ENCODE data around the gene DAAM1.

Gene DAAM1

DNA sequence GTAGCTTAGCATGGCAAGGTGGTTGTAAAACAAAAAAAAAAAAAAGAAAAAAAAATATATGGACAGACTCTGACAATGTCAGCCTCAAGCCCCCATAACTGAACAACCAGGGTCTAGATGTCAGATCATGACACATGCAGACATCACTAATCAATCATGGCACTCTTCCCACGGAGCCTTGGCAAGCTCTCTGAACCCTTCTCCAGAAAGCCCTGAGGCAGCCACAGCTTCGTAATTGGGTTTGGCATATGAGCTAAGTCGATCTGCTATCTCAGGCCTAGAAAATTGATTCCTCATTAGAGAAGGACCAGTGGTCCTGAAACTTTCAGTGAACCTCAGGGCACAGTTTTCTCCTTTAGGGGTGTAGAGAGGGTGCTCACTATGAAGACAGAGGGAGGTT is 164.5 kb downstream of the DAAM1 start:
- no peak for TF ChIP-seq CSDC2 (CRISPR knock-in tag; IDR thresholded peaks at IDR 0.05)
- TF ChIP-seq TCF4 (CRISPR knock-in tag; IDR thresholded peaks at IDR 0.05; ENCODE audit: borderline replicate concordance), result no peak
- TF ChIP-seq ESRRG (CRISPR knock-in tag; IDR thresholded peaks at IDR 0.05), result no peak
- TF ChIP-seq, protein P1, sequence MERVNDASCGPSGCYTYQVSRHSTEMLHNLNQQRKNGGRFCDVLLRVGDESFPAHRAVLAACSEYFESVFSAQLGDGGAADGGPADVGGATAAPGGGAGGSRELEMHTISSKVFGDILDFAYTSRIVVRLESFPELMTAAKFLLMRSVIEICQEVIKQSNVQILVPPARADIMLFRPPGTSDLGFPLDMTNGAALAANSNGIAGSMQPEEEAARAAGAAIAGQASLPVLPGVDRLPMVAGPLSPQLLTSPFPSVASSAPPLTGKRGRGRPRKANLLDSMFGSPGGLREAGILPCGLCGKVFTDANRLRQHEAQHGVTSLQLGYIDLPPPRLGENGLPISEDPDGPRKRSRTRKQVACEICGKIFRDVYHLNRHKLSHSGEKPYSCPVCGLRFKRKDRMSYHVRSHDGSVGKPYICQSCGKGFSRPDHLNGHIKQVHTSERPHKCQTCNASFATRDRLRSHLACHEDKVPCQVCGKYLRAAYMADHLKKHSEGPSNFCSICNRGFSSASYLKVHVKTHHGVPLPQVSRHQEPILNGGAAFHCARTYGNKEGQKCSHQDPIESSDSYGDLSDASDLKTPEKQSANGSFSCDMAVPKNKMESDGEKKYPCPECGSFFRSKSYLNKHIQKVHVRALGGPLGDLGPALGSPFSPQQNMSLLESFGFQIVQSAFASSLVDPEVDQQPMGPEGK (CRISPR knock-in tag; IDR thresholded peaks at IDR 0.05; ENCODE audit: borderline replicate concordance), result no peak
- TF ChIP-seq, protein P2, sequence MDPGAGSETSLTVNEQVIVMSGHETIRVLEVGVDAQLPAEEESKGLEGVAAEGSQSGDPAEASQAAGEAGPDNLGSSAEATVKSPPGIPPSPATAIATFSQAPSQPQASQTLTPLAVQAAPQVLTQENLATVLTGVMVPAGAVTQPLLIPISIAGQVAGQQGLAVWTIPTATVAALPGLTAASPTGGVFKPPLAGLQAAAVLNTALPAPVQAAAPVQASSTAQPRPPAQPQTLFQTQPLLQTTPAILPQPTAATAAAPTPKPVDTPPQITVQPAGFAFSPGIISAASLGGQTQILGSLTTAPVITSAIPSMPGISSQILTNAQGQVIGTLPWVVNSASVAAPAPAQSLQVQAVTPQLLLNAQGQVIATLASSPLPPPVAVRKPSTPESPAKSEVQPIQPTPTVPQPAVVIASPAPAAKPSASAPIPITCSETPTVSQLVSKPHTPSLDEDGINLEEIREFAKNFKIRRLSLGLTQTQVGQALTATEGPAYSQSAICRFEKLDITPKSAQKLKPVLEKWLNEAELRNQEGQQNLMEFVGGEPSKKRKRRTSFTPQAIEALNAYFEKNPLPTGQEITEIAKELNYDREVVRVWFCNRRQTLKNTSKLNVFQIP (CRISPR knock-in tag; IDR thresholded peaks at IDR 0.05; ENCODE audit: borderline replicate concordance, low read depth), result no peak
- TF ChIP-seq OSR1 (CRISPR knock-in tag; IDR thresholded peaks at IDR 0.05), result no peak
- TF ChIP-seq, protein P3, sequence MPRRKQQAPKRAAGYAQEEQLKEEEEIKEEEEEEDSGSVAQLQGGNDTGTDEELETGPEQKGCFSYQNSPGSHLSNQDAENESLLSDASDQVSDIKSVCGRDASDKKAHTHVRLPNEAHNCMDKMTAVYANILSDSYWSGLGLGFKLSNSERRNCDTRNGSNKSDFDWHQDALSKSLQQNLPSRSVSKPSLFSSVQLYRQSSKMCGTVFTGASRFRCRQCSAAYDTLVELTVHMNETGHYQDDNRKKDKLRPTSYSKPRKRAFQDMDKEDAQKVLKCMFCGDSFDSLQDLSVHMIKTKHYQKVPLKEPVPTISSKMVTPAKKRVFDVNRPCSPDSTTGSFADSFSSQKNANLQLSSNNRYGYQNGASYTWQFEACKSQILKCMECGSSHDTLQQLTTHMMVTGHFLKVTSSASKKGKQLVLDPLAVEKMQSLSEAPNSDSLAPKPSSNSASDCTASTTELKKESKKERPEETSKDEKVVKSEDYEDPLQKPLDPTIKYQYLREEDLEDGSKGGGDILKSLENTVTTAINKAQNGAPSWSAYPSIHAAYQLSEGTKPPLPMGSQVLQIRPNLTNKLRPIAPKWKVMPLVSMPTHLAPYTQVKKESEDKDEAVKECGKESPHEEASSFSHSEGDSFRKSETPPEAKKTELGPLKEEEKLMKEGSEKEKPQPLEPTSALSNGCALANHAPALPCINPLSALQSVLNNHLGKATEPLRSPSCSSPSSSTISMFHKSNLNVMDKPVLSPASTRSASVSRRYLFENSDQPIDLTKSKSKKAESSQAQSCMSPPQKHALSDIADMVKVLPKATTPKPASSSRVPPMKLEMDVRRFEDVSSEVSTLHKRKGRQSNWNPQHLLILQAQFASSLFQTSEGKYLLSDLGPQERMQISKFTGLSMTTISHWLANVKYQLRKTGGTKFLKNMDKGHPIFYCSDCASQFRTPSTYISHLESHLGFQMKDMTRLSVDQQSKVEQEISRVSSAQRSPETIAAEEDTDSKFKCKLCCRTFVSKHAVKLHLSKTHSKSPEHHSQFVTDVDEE (CRISPR knock-in tag; IDR thresholded peaks at IDR 0.05), result no peak
- no peak for TF ChIP-seq ZFP30 (CRISPR knock-in tag; IDR thresholded peaks at IDR 0.05)
- no peak for TF ChIP-seq ZNF8 (CRISPR knock-in tag; IDR thresholded peaks at IDR 0.05)
- TF ChIP-seq ZNF70 (CRISPR knock-in tag; IDR thresholded peaks at IDR 0.05), result no peak
- TF ChIP-seq, protein P4, sequence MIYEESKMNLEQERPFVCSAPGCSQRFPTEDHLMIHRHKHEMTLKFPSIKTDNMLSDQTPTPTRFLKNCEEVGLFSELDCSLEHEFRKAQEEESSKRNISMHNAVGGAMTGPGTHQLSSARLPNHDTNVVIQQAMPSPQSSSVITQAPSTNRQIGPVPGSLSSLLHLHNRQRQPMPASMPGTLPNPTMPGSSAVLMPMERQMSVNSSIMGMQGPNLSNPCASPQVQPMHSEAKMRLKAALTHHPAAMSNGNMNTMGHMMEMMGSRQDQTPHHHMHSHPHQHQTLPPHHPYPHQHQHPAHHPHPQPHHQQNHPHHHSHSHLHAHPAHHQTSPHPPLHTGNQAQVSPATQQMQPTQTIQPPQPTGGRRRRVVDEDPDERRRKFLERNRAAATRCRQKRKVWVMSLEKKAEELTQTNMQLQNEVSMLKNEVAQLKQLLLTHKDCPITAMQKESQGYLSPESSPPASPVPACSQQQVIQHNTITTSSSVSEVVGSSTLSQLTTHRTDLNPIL (CRISPR knock-in tag; IDR thresholded peaks at IDR 0.05; ENCODE audit: low read depth), result no peak
- TF ChIP-seq PPARA (CRISPR knock-in tag; IDR thresholded peaks at IDR 0.05; ENCODE audit: borderline replicate concordance), result no peak
- TF ChIP-seq RARB (CRISPR knock-in tag; IDR thresholded peaks at IDR 0.05), result no peak
- no peak for TF ChIP-seq ZNF565 (CRISPR knock-in tag; conservative IDR thresholded peaks at IDR 0.05; ENCODE audit: low read depth)
- ATAC-seq, result no peak

DNA sequence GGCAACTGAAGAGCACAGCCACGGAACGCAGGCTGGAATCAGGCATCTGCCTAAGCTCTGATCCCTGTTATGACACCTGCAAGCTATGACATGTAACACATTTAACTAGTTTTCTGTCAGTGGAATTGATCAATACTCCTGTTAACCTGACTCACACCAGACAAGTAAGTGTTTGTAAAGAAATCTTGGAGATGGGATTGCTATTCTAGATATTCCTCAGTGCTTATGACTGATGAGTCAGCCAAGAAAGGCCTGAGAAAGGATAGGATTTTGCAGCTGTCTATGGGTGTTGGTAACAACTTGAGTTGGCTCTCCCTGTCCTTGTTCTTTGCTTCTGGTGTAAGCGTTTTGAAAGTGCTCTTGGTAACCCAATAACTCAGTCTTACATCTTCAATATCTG is 166.2 kb downstream of the DAAM1 start:
- TF ChIP-seq RARB (CRISPR knock-in tag; IDR thresholded peaks at IDR 0.05) (no peak), ZNF70 (CRISPR knock-in tag; IDR thresholded peaks at IDR 0.05) (no peak), GLIS3 (CRISPR knock-in tag; IDR thresholded peaks at IDR 0.05) (no peak), SNAI2 (CRISPR knock-in tag; IDR thresholded peaks at IDR 0.05) (no peak), TOX (CRISPR knock-in tag; IDR thresholded peaks at IDR 0.05; ENCODE audit: borderline replicate concordance) (no peak), ESRRG (CRISPR knock-in tag; IDR thresholded peaks at IDR 0.05) (no peak), ZFP30 (CRISPR knock-in tag; IDR thresholded peaks at IDR 0.05) (no peak), TCF4 (CRISPR knock-in tag; IDR thresholded peaks at IDR 0.05; ENCODE audit: borderline replicate concordance) (no peak), ZFP3 (CRISPR knock-in tag; IDR thresholded peaks at IDR 0.05) (no peak), ZC3H10 (CRISPR knock-in tag; IDR thresholded peaks at IDR 0.05) (no peak)
- TF ChIP-seq, protein P5, sequence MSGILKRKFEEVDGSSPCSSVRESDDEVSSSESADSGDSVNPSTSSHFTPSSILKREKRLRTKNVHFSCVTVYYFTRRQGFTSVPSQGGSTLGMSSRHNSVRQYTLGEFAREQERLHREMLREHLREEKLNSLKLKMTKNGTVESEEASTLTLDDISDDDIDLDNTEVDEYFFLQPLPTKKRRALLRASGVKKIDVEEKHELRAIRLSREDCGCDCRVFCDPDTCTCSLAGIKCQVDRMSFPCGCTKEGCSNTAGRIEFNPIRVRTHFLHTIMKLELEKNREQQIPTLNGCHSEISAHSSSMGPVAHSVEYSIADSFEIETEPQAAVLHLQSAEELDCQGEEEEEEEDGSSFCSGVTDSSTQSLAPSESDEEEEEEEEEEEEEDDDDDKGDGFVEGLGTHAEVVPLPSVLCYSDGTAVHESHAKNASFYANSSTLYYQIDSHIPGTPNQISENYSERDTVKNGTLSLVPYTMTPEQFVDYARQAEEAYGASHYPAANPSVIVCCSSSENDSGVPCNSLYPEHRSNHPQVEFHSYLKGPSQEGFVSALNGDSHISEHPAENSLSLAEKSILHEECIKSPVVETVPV (CRISPR knock-in tag; IDR thresholded peaks at IDR 0.05), result no peak
- TF ChIP-seq, protein P3 (CRISPR knock-in tag; IDR thresholded peaks at IDR 0.05), result no peak
- ATAC-seq, result no peak

All from SK-N-SH treated with all-trans-retinoic acid at 6 μM for 48 hours (cell line).